ENCODE measurements around the gene NPSR1. TPM values are rescaled to one million over a fixed set of nuclear protein-coding genes. Genes with fewer than 3 reads are reported as not detected.
"Not testable (repeated sequence)": the region's sequence is repeated elsewhere in the genome, so short reads cannot be mapped to it uniquely, and the experiment has no call there.

Gene NPSR1
- total and polyA plus RNA-seq, 12 donors = not detected

DNA sequence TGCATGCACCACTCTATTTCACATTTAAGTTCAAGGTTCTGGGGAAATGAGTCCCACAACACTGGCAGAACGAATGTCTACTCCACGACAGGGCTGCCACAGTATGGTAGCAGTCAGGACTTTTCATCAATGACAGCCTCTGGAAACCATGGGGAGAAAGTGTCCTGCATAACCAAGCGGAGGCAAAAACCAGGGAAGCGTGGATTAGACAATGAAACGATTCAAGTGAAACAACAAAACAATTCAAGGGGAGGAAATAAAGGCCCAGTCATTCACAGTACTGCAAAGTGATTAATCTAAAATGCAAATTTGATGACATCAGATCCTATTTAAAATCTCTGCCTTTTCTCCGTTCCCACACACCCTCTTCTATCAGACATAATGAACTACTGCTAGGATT lies 211.0 kb downstream of the NPSR1 start:
- H3K36me3 ChIP-seq = no peaks in the 10 kb centered on the region
- intact Hi-C loops (cut with DNase I) = no loop called here
- TF ChIP-seq, protein P1, sequence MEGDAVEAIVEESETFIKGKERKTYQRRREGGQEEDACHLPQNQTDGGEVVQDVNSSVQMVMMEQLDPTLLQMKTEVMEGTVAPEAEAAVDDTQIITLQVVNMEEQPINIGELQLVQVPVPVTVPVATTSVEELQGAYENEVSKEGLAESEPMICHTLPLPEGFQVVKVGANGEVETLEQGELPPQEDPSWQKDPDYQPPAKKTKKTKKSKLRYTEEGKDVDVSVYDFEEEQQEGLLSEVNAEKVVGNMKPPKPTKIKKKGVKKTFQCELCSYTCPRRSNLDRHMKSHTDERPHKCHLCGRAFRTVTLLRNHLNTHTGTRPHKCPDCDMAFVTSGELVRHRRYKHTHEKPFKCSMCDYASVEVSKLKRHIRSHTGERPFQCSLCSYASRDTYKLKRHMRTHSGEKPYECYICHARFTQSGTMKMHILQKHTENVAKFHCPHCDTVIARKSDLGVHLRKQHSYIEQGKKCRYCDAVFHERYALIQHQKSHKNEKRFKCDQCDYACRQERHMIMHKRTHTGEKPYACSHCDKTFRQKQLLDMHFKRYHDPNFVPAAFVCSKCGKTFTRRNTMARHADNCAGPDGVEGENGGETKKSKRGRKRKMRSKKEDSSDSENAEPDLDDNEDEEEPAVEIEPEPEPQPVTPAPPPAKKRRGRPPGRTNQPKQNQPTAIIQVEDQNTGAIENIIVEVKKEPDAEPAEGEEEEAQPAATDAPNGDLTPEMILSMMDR (IDR thresholded peaks at IDR 0.05) = no peak
- no peak overlapping the region for H3K27ac ChIP-seq
- no peaks in the 10 kb centered on the region for H3K4me1 ChIP-seq
- no peaks in the 10 kb centered on the region for H3K27me3 ChIP-seq
- no peak for ATAC-seq
- no peak overlapping the region for H3K4me3 ChIP-seq
- DNase-seq = no peak
- 76 to 83% methylated on average over 6 of the region's 6 CpGs for WGBS, 2 donors
- peaks cover 0 to 15% (median 0%) of the 10 kb centered on the region in 11 donors for H3K9me3 ChIP-seq

DNA sequence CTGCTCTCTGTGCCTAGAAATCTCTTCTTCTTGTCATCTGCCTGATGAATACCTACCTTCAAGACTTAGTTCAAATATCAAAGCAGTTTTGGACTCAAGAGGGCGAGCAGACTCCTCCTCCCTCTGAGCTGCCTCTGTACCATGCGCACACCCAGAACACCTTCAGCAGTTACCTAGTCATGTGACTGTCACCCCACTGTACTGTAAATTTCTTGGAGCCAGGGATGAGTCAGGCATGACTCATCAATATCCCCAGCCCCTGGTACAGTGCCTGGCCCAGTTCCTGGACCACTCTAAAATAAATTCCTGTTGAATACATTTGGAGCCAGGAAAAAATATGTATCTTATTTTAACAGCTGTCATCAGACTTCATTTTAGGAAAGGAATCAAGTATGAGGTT lies 212.0 kb downstream of the NPSR1 start:
- DNase-seq; intact Hi-C loops (cut with DNase I); H3K27ac ChIP-seq; H3K4me1 ChIP-seq; H3K36me3 ChIP-seq; ATAC-seq; H3K27me3 ChIP-seq; H3K4me3 ChIP-seq: not testable (repeated sequence)
- 87 to 89% methylated on average over 2 of the region's 2 CpGs for WGBS, 2 donors
- H3K9me3 ChIP-seq = peaks cover 0 to 15% (median 0%) of the 10 kb centered on the region in 11 donors

- H3K9me3 ChIP-seq = peaks cover 0 to 15% (median 0%) of the 10 kb centered on the region in 11 donors
- H3K27ac ChIP-seq; H3K4me3 ChIP-seq; DNase-seq; ATAC-seq; intact Hi-C loops (cut with DNase I); H3K4me1 ChIP-seq; H3K36me3 ChIP-seq; H3K27me3 ChIP-seq: not testable (repeated sequence)
- 94 to 95% methylated on average over 4 of the region's 4 CpGs for WGBS, 2 donors
These were observed 216.3 kb downstream of the NPSR1 start for GRCh38 chr7:34874329-34874728.

DNA sequence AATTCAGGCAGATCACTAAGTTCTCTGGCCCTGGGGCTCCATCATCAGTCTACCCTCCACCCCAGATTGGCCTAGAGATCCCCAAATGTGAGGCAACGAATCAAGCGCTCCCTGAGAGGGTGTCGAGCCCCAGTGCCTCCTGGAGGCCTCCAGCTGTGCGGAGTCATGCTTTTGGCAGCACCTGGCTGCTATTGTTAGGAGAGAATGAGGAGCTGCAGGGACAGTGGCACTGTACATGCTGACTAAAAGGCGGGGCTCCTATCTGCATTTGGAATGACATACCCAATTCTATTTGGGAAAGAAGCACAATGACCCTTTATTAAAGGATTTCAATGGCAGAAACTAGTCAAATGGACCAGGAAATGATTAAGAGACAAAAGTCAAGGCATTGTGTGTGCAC lies 217.5 kb downstream of the NPSR1 start:
- 79 to 90% methylated on average over 5 of the region's 5 CpGs for WGBS, 2 donors
- Histone ChIP-seq H3K9me3 (peaks cover 0 to 15% (median 0%) of the 10 kb centered on the region in 11 donors), H3K4me3 (no peak overlapping the region), H3K27ac (no peak overlapping the region), H3K36me3 (no peaks in the 10 kb centered on the region), H3K27me3 (no peaks in the 10 kb centered on the region), H3K4me1 (no peaks in the 10 kb centered on the region)
- DNase-seq = no peak
- intact Hi-C loops (cut with DNase I) = no loop called here
- no peak for ATAC-seq
- TF ChIP-seq, protein P1 (IDR thresholded peaks at IDR 0.05) = no peak

- H3K36me3 ChIP-seq; H3K4me3 ChIP-seq; H3K27ac ChIP-seq; intact Hi-C loops (cut with DNase I); H3K27me3 ChIP-seq; ATAC-seq; DNase-seq; H3K4me1 ChIP-seq: not testable (repeated sequence)
- WGBS, 2 donors = 69 to 76% methylated on average over 8 of the region's 8 CpGs
- H3K9me3 ChIP-seq = peaks cover 0 to 18% (median 5%) of the 10 kb centered on the region in 11 donors
These were observed 221.1 kb downstream of the NPSR1 start for GRCh38 chr7:34878944-34879735.

- no peak for DNase-seq
- intact Hi-C loops (cut with DNase I) = no loop called here
- no peaks in the 10 kb centered on the region for H3K27me3 ChIP-seq
- TF ChIP-seq, protein P1 (IDR thresholded peaks at IDR 0.05) = no peak
- no peak overlapping the region for H3K4me3 ChIP-seq
- H3K4me1 ChIP-seq = no peaks in the 10 kb centered on the region
- H3K27ac ChIP-seq = no peak overlapping the region
- H3K36me3 ChIP-seq = no peaks in the 10 kb centered on the region
- H3K9me3 ChIP-seq = peaks cover 0 to 22% (median 8%) of the 10 kb centered on the region in 11 donors
- no peak for ATAC-seq
- WGBS, 2 donors = 47 to 52% methylated on average over 2 of the region's 2 CpGs
These were observed 221.9 kb downstream of the NPSR1 start for GRCh38 chr7:34879871-34880270.

DNA sequence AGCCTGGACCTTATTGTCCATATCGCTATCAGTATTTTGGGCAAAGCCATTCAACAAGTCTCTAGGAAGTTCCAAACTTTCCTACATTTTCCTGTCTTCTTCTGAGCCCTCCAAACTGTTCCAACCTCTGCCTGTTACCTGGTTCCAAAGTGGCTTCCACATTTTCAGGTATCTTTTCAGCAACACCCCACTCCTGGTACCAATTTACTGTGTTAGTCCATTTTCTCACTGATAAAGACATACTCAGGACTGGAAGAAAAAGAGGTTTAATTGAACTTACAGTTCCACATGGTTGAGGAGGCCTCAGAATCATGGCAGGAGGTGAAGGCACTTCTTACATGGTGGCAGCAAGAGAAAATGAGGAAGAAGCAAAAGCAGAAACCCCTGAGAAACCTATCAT lies 225.8 kb downstream of the NPSR1 start:
- ATAC-seq; H3K4me1 ChIP-seq; H3K27ac ChIP-seq; H3K27me3 ChIP-seq; DNase-seq; H3K4me3 ChIP-seq; intact Hi-C loops (cut with DNase I); H3K36me3 ChIP-seq: not testable (repeated sequence)
- WGBS, 2 donors = 91 to 92% methylated on average over 1 of the region's 1 CpG
- peaks cover 0 to 25% (median 8%) of the 10 kb centered on the region in 11 donors for H3K9me3 ChIP-seq
